A549 treated with Hydrocortisone at 1 μM for 4 hours (cell line): ENCODE results near the gene BTBD17. TPM values are rescaled to one million over a fixed set of nuclear protein-coding genes. Genes with fewer than 3 reads are reported as not detected.

Source experiments
- total RNA-seq: library from RNA; stranded (reverse); fragments of 200-300 nt; extraction: Qiagen RNA extraction; gene quantifications from 5 replicates; pipeline ENCODE4 v1.2.3, GENCODE V29; 2022

BTBD17 gene
- not detected in 5 replicates for total RNA-seq

DNA sequence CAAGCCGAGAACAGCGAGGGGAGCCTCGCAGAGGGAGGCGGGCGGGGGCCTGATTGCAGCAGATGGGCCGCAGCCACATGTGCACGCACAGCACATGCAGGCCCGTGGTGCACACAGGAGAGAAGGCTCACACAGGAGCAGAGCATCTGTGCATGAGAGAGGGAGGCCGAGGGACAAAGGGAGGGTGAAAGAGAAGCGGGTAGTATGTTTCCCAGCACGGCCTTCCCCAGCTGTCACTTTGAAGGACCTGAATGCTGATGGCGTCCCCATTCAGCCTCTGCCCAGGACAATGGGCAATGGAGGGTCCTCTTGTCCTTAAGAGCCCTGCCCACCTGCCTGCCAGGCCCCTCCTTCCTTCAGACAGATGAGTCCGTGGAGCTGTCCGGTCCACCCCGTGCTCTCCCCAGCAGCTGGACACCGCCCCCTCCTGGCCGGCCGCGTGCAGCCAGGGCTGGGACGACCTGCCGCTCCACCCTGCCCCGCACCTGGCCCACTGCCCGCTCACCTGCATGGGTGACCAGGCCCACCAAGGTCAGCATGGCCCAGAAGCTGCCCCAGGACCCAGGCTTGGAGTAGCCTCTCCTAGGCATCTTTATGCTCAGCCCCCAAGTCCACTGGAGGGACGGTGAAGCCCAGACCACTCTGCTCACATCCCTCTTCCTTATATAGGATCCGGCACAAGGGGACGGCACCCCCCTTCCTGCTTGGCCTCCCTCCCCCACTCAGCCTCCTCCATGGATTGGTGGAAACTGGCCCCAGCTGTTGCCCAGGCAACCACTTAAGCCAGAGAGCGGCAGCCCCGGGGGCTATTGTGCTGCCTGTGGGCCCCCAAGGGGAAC, at the start of gene BTBD17:
TSS of gene BTBD17 (minus strand) at position 639 of the 839 bp plus-strand sequence. CDS start at position 590, 49 bp downstream.

GRCh38 chr17:74367206-74367605, 5.5 kb upstream of the BTBD17 start, which contains the start of gene GPR142:
TSS of gene GPR142 (plus strand) at chr17:74367506. CDS start at chr17:74369541, 2,035 bp downstream.

DNA sequence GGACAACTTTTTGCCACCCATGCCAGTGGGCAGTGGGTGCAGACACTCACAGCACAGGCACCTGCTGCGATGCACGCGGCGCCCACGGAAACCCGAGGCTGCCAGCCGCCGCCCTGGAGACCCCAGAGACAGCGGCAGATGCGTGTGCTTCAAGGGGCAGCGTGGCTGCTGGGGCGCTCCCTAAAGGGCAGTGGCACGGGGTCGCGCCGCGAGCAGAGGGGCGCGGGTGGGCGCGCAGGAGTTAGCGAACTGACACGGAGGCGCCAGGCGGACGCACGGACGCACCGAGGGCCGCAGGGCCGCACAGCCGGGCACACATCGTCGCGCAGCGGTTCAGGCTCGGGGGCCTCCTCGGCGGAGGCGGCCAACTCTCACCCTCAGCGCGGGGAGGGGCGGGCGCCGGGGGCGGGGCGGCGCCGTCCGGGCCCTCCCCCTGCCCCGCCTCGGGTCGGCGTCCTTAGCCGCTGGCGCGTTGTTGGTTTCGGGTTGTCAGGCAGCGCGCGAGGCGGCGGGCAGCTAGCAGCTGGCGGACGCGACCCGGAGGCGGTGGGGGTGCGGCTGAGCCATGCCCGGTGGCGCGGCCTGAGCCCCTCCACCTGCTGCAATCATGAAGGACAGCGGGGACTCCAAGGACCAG, 35.8 kb downstream of the BTBD17 start, which contains the start of gene KIF19:
TSS of gene KIF19 (plus strand) at position 484 of the 637 bp plus-strand sequence. CDS start at position 608, 124 bp downstream.

Other genes starting within 250 kb of the BTBD17 start
- 2,596 to 3,141 TPM (median 2,758 TPM) in 5 replicates for gene RPL38, start 158.2 kb downstream of the BTBD17 start, total RNA-seq
- 1.7 to 2.3 TPM (median 2.0 TPM) in 5 replicates for gene TTYH2, start 148.3 kb downstream of the BTBD17 start, total RNA-seq
- gene DNAI2, start 87.6 kb downstream of the BTBD17 start, total RNA-seq, result 0.05 to 0.06 TPM in 2 of 5 replicates, not detected in the others
- 0.03 to 0.08 TPM (median 0.05 TPM) in 4 of 5 replicates, not detected in the other for gene KIF19, start 35.6 kb downstream of the BTBD17 start, total RNA-seq
- not detected in 5 replicates for gene GPR142, start 5.6 kb upstream of the BTBD17 start, total RNA-seq
- 49.3 to 62.9 TPM (median 55.3 TPM) in 5 replicates for gene GPRC5C, start 70.2 kb upstream of the BTBD17 start, total RNA-seq
- gene CD300A, start 104.8 kb upstream of the BTBD17 start, total RNA-seq, result 0.05 to 0.08 TPM (median 0.07 TPM) in 4 of 5 replicates, not detected in the other
- gene CD300LB, start 169.6 kb upstream of the BTBD17 start, total RNA-seq, result 0.03 to 0.07 TPM (median 0.06 TPM) in 4 of 5 replicates, not detected in the other
- gene CD300C, start 184.2 kb upstream of the BTBD17 start, total RNA-seq, result 0.20 to 0.43 TPM (median 0.41 TPM) in 5 replicates
- 0.27 to 0.63 TPM (median 0.40 TPM) in 4 of 5 replicates, not detected in the other for gene CD300H, start 205.6 kb upstream of the BTBD17 start, total RNA-seq
- gene CD300LD, start 230.4 kb upstream of the BTBD17 start, total RNA-seq, result not detected in 5 replicates